ENCODE data around the gene TNIK. TPM values are rescaled to one million over a fixed set of nuclear protein-coding genes. Genes with fewer than 3 reads are reported as not detected.

The TNIK gene
- total and polyA plus RNA-seq, 2 experiments from 2014 or later = 14.6 to 34.3 TPM

DNA sequence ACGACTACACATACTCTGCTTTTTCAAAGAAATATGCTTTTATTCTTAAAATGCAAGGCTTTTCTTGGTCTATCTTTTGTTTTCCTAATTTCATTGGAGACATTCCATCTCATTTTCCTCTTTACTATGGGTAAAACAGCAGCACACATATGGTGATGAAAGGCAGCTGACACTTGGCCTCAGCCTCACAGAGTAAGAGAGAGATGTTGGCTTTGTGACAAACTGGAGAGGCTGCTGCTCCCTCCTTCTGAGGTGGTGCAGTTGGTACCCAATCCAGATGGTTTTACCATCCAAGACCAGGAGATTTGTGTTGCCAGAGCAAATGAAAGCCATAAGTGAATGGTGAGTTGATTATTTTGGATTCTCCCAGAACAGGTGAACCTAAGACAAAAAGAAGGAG lies 420.5 kb downstream of the TNIK start:
- no peak overlapping the region for H3K27ac Mint-ChIP-seq
- Histone ChIP-seq H2AFZ (no peak overlapping the region), H3K9me2 (ENCODE audit: insufficient read depth) (peaks cover 5% of the 10 kb centered on the region; the same call in 1 of the 2 replicates), H4K20me1 (replicated peaks; ENCODE audit: insufficient read depth) (no peaks in the 10 kb centered on the region), H3K27me3 (ENCODE audit: insufficient read depth) (no peaks in the 10 kb centered on the region), H3K4me3 (no peak overlapping the region), H3K4me1 (ENCODE audit: insufficient read depth) (no peaks in the 10 kb centered on the region), H3F3A (replicated peaks; ENCODE audit: low read depth) (no peaks in the 10 kb centered on the region), H3K27ac (ENCODE audit: low read depth) (no peak overlapping the region), H3K79me2 (replicated peaks; ENCODE audit: insufficient read depth) (no peaks in the 10 kb centered on the region), H3K36me3 (ENCODE audit: insufficient read depth) (no peaks in the 10 kb centered on the region), H3K4me2 (no peak overlapping the region)
- ATAC-seq = no peak
- H3K27me3 Mint-ChIP-seq (ENCODE audit: insufficient read depth, low read depth, poor library complexity) = no peaks in the 10 kb centered on the region
- H3K36me3 Mint-ChIP-seq (ENCODE audit: low read depth) = no peaks in the 10 kb centered on the region
- no peak for DNase-seq (ENCODE audit: low spot score)
- H3K9me3 Mint-ChIP-seq = no peaks in the 10 kb centered on the region
- no peak for TF ChIP-seq REST (IDR thresholded peaks at IDR 0.05; ENCODE audit: unreplicated experiment)
- TF ChIP-seq EZH2phosphoT487 (IDR thresholded peaks at IDR 0.05; ENCODE audit: unreplicated experiment) = no peak
- TF ChIP-seq EZH2 (IDR thresholded peaks at IDR 0.05; ENCODE audit: low read depth, unreplicated experiment) = no peak
- TF ChIP-seq, protein P1, sequence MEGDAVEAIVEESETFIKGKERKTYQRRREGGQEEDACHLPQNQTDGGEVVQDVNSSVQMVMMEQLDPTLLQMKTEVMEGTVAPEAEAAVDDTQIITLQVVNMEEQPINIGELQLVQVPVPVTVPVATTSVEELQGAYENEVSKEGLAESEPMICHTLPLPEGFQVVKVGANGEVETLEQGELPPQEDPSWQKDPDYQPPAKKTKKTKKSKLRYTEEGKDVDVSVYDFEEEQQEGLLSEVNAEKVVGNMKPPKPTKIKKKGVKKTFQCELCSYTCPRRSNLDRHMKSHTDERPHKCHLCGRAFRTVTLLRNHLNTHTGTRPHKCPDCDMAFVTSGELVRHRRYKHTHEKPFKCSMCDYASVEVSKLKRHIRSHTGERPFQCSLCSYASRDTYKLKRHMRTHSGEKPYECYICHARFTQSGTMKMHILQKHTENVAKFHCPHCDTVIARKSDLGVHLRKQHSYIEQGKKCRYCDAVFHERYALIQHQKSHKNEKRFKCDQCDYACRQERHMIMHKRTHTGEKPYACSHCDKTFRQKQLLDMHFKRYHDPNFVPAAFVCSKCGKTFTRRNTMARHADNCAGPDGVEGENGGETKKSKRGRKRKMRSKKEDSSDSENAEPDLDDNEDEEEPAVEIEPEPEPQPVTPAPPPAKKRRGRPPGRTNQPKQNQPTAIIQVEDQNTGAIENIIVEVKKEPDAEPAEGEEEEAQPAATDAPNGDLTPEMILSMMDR (conservative IDR thresholded peaks at IDR 0.05; ENCODE audit: low read depth in 2 of 2) = no peak
- no peak for TF ChIP-seq ZNF331 (CRISPR knock-in tag; IDR thresholded peaks at IDR 0.05; ENCODE audit: low read depth)
- TF ChIP-seq ZNF114 (CRISPR knock-in tag; IDR thresholded peaks at IDR 0.05) = no peak
- TF ChIP-seq ETS1 (IDR thresholded peaks at IDR 0.05) = no peak
- TF ChIP-seq CREB1 (CRISPR knock-in tag; IDR thresholded peaks at IDR 0.05; ENCODE audit: low read depth) = no peak
- TF ChIP-seq, protein P2, sequence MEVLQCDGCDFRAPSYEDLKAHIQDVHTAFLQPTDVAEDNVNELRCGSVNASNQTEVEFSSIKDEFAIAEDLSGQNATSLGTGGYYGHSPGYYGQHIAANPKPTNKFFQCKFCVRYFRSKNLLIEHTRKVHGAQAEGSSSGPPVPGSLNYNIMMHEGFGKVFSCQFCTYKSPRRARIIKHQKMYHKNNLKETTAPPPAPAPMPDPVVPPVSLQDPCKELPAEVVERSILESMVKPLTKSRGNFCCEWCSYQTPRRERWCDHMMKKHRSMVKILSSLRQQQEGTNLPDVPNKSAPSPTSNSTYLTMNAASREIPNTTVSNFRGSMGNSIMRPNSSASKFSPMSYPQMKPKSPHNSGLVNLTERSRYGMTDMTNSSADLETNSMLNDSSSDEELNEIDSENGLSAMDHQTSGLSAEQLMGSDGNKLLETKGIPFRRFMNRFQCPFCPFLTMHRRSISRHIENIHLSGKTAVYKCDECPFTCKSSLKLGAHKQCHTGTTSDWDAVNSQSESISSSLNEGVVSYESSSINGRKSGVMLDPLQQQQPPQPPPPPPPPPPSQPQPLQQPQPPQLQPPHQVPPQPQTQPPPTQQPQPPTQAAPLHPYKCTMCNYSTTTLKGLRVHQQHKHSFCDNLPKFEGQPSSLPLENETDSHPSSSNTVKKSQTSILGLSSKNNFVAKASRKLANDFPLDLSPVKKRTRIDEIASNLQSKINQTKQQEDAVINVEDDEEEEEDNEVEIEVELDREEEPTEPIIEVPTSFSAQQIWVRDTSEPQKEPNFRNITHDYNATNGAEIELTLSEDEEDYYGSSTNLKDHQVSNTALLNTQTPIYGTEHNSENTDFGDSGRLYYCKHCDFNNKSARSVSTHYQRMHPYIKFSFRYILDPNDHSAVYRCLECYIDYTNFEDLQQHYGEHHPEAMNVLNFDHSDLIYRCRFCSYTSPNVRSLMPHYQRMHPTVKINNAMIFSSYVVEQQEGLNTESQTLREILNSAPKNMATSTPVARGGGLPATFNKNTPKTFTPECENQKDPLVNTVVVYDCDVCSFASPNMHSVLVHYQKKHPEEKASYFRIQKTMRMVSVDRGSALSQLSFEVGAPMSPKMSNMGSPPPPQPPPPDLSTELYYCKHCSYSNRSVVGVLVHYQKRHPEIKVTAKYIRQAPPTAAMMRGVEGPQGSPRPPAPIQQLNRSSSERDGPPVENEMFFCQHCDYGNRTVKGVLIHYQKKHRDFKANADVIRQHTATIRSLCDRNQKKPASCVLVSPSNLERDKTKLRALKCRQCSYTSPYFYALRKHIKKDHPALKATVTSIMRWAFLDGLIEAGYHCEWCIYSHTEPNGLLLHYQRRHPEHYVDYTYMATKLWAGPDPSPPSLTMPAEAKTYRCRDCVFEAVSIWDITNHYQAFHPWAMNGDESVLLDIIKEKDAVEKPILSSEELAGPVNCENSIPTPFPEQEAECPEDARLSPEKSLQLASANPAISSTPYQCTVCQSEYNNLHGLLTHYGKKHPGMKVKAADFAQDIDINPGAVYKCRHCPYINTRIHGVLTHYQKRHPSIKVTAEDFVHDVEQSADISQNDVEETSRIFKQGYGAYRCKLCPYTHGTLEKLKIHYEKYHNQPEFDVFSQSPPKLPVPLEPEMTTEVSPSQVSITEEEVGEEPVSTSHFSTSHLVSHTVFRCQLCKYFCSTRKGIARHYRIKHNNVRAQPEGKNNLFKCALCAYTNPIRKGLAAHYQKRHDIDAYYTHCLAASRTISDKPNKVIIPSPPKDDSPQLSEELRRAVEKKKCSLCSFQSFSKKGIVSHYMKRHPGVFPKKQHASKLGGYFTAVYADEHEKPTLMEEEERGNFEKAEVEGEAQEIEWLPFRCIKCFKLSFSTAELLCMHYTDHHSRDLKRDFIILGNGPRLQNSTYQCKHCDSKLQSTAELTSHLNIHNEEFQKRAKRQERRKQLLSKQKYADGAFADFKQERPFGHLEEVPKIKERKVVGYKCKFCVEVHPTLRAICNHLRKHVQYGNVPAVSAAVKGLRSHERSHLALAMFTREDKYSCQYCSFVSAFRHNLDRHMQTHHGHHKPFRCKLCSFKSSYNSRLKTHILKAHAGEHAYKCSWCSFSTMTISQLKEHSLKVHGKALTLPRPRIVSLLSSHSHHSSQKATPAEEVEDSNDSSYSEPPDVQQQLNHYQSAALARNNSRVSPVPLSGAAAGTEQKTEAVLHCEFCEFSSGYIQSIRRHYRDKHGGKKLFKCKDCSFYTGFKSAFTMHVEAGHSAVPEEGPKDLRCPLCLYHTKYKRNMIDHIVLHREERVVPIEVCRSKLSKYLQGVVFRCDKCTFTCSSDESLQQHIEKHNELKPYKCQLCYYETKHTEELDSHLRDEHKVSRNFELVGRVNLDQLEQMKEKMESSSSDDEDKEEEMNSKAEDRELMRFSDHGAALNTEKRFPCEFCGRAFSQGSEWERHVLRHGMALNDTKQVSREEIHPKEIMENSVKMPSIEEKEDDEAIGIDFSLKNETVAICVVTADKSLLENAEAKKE (CRISPR knock-in tag; IDR thresholded peaks at IDR 0.05) = no peak
- no peak for TF ChIP-seq POLR2AphosphoS5 (IDR thresholded peaks at IDR 0.05; ENCODE audit: low read depth)
- no peak for TF ChIP-seq STAT1 (IDR thresholded peaks at IDR 0.05; ENCODE audit: unreplicated experiment)
- no peak for TF ChIP-seq NANOG (IDR thresholded peaks at IDR 0.05; ENCODE audit: borderline replicate concordance)
- TF ChIP-seq JUNB (IDR thresholded peaks at IDR 0.05; ENCODE audit: unreplicated experiment) = no peak
- H3K4me3 Mint-ChIP-seq = no peak overlapping the region
- peaks cover 4% of the 10 kb centered on the region; the same call in 1 of the 3 replicates for H3K4me1 Mint-ChIP-seq
